ENCODE measurements around the gene NDUFA13. TPM values are rescaled to one million over a fixed set of nuclear protein-coding genes. Genes with fewer than 3 reads are reported as not detected.

Gene NDUFA13
- total RNA-seq, 1 donor from 2014 or later: 394 TPM

- no peak overlapping the region for H3K4me3 Mint-ChIP-seq (ENCODE audit: unreplicated experiment)
- DNase-seq: no peak
- TF ChIP-seq CTCF (IDR thresholded peaks at IDR 0.05; ENCODE audit: partially characterized antibody, unreplicated experiment): no peak
- peaks cover 10% of the 10 kb centered on the region for H3K27me3 Mint-ChIP-seq (ENCODE audit: unreplicated experiment)
- peaks cover 17% of the 10 kb centered on the region for H3K4me1 Mint-ChIP-seq (ENCODE audit: low read depth, unreplicated experiment)
- peaks cover 8% of the 10 kb centered on the region for H3K9me3 Mint-ChIP-seq (ENCODE audit: unreplicated experiment)
- H3K27ac Mint-ChIP-seq (ENCODE audit: unreplicated experiment): no peak overlapping the region
- no peaks in the 10 kb centered on the region for H3K36me3 Mint-ChIP-seq (ENCODE audit: unreplicated experiment)
Measured at GRCh38 chr19:19527674-19528625, 11.9 kb downstream of the NDUFA13 start.

DNA sequence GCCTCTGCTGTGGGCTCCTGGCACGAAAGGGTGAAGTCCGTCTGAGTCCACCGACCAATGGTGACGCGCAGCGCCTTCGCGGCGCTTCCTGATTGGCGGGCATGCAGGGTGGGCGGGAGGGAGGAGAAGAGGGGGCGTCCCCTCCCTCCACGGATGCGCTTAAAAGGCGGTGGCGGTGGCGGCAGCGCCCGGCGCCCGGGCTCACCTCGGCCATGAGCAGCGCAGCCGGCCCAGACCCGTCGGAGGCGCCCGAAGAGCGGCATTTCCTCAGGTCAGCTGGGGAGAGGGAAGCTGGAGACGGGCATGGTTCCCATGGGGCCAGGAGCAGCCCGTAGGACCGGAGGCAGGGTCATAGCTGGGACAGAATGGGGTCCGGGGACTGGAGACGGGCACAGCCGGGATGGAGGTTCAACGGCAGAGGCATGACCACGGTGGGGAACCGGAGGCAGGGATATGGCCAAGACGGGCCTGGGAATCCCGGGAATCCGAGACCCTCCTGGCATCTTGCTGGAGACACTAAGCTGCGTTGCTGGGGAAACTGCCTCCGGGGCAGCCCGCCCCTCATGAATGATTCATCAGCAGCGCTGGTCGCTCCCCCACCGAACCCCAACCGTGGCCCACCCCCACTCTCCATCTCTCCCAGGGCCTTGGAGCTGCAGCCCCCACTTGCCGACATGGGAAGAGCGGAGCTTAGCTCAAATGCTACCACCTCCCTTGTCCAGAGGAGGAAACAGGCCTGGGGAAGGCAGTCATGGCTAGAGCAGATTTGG lies 12.9 kb downstream of the NDUFA13 start, which contains the start of gene YJEFN3:
TSS of gene YJEFN3 (plus strand) at position 191 of the 770 bp plus-strand sequence. CDS start at position 213, 22 bp downstream.
- Mint-ChIP-seq H3K4me1 (ENCODE audit: low read depth, unreplicated experiment) (peaks cover 21% of the 10 kb centered on the region), H3K27ac (ENCODE audit: unreplicated experiment) (peak within 1 kb of the TSS; percentile 33), H3K9me3 (ENCODE audit: unreplicated experiment) (peaks cover 8% of the 10 kb centered on the region), H3K27me3 (ENCODE audit: unreplicated experiment) (peaks cover 14% of the 10 kb centered on the region), H3K36me3 (ENCODE audit: unreplicated experiment) (no peaks in the 10 kb centered on the region), H3K4me3 (ENCODE audit: unreplicated experiment) (peak within 1 kb of the TSS; percentile 67)
- no peak for TF ChIP-seq CTCF (IDR thresholded peaks at IDR 0.05; ENCODE audit: partially characterized antibody, unreplicated experiment)
- no peak for DNase-seq

- no peaks in the 10 kb centered on the region for H3K36me3 Mint-ChIP-seq (ENCODE audit: unreplicated experiment)
- no peak for DNase-seq
Measured at GRCh38 chr19:19529783-19530422, 13.9 kb downstream of the NDUFA13 start.

GRCh38 chr19:19530423-19530804 lies 14.4 kb downstream of the NDUFA13 start:
- Mint-ChIP-seq H3K36me3 (ENCODE audit: unreplicated experiment) (no peaks in the 10 kb centered on the region), H3K4me3 (ENCODE audit: unreplicated experiment) (no peak overlapping the region), H3K4me1 (ENCODE audit: low read depth, unreplicated experiment) (peaks cover 20% of the 10 kb centered on the region), H3K27me3 (ENCODE audit: unreplicated experiment) (peaks cover 19% of the 10 kb centered on the region), H3K9me3 (ENCODE audit: unreplicated experiment) (peaks cover 11% of the 10 kb centered on the region), H3K27ac (ENCODE audit: unreplicated experiment) (peak overlapping the region; percentile 11)
- no peak for TF ChIP-seq CTCF (IDR thresholded peaks at IDR 0.05; ENCODE audit: partially characterized antibody, unreplicated experiment)
- DNase-seq: no peak

More at GRCh38 chr19:19529783-19530422, 13.9 kb downstream of the NDUFA13 start:
- peaks cover 24% of the 10 kb centered on the region for H3K4me1 Mint-ChIP-seq (ENCODE audit: low read depth, unreplicated experiment)
- peaks cover 11% of the 10 kb centered on the region for H3K9me3 Mint-ChIP-seq (ENCODE audit: unreplicated experiment)
- TF ChIP-seq CTCF (IDR thresholded peaks at IDR 0.05; ENCODE audit: partially characterized antibody, unreplicated experiment): no peak
- no peak overlapping the region for H3K27ac Mint-ChIP-seq (ENCODE audit: unreplicated experiment)
- peaks cover 19% of the 10 kb centered on the region for H3K27me3 Mint-ChIP-seq (ENCODE audit: unreplicated experiment)
- peak overlapping the region; percentile 67 for H3K4me3 Mint-ChIP-seq (ENCODE audit: unreplicated experiment)

Data from glutamatergic neuron (in vitro differentiated cells).